ENCODE data around the gene KCNMB1. TPM values are rescaled to one million over a fixed set of nuclear protein-coding genes. Genes with fewer than 3 reads are reported as not detected.

KCNMB1 gene, protein sequence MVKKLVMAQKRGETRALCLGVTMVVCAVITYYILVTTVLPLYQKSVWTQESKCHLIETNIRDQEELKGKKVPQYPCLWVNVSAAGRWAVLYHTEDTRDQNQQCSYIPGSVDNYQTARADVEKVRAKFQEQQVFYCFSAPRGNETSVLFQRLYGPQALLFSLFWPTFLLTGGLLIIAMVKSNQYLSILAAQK
- 0.03 TPM in 1 of 2 replicates, not detected in the other for total RNA-seq

DNA sequence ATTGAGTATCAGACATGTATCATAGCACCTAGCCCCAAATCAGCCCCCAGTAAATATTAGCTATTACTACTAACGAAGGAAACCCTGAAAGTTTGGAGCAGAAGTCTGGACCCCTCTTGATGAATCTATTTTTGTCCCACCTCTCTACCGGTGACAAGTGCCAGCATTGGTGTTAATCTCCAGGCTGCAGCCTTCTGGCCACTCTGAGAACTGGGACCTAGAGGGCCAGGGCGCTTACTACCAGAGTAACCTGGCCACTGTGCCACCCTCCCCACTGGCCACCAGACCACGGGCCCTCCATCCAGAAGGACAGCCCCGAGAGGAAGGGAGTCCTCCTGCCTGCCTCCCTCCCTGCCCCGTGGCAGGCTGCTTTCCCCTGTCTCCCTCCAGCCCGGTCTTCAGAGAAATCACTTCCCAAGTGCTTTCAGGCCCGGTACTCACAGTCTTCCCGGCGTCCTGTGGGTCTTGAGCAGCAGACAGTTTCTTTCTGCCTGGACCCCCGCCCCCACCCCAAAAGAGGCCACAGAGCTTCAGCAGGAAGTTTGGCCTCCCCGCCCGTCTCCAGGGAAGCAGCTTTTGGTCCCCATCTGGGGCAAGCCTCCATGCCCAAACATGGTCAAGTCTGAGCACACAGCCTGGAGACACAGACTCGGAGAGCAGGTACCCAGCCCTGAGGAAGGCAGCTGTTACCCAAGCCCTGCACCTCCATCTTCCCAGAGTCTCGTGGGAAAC is at the start of gene KCNMB1:
Gene KCNMB1, minus strand, starts transcription at position 550 of the 732 bp plus-strand sequence. CDS start 3,920 bp downstream, outside the sequence.
- intact Hi-C loops (cut with micrococcal nuclease), result no loop called here
- peaks cover 11% of the 10 kb centered on the region for H3K4me1 Mint-ChIP-seq (ENCODE audit: low read depth)
- H3K36me3 Mint-ChIP-seq (ENCODE audit: low read depth), result no peaks in the 10 kb centered on the region

DNA sequence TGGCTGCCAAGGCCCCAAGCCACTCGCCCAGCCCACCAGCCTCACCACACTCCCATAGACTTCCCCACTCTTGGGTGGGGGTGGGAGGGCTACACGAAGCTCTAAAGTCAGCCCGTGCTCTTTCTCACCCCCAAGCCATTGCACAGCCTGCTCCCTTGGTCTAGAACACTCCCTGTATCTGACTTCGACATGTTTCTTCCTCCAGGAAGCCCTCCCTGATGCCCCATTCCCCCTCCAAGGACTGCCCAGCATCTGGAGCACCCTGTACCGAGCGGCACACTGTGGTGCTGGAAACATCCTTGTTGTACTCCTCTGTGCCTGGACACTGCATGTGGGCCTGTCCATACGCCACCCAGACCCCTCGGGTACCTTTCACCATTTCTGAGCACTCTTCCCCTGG is 49.4 kb upstream of the KCNMB1 start:
- no peak overlapping the region for H3K4me3 Mint-ChIP-seq
- peaks cover 3% of the 10 kb centered on the region for H3K27me3 Mint-ChIP-seq (ENCODE audit: insufficient read depth)
- H3K27ac Mint-ChIP-seq, result no peak overlapping the region
- H3K36me3 Mint-ChIP-seq (ENCODE audit: low read depth), result no peaks in the 10 kb centered on the region
- no peak for DNase-seq (ENCODE audit: low spot score)
- no peaks in the 10 kb centered on the region for H3K4me1 Mint-ChIP-seq (ENCODE audit: low read depth)
- intact Hi-C loops (cut with micrococcal nuclease), result no loop called here
- no peaks in the 10 kb centered on the region for H3K9me3 Mint-ChIP-seq

More for the DNA sequence above, at the start of gene KCNMB1:
- no peak for DNase-seq (ENCODE audit: low spot score)
- Mint-ChIP-seq H3K9me3 (no peaks in the 10 kb centered on the region), H3K27me3 (ENCODE audit: insufficient read depth) (peaks cover 19% of the 10 kb centered on the region), H3K27ac (no peak within 1 kb of the TSS), H3K4me3 (no peak within 1 kb of the TSS)

DNA sequence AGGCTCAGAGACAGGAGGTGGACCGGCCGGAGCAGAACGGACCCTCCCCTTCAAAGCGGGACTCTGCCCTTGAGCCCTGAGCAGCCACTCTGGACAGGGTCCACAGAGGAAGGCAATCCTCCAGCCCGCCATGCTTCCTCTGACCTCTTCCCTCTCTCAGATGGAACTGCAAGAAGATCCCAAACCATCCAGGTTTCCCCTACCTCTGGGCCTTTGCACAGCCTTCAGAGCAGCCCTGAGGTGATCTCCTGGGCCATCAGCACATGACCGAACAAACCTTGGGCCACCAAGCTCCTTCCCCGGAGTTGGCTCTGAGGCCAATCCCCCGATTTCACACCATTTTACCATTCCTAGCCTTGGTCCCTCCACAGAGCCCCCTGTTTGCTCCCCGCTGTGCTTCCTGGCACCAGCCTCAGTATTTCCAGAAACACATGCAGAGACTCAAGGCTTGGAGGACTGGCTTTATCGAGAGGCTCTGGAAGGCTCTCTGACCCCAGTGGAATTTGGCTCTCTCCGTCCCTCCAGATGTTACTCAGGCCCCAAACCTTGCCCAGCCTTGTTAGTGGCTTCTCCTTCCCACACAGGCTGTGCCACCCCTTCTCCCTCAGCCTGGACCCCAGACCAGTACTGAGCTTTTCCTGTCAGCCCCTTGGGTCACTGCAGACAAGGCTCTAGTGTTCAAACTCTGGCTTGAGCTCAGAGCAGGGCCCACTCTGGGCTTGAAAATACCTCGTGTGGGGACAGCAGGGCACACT is 48.6 kb upstream of the KCNMB1 start:
- DNase-seq (ENCODE audit: low spot score), result no peak
- Mint-ChIP-seq H3K27me3 (ENCODE audit: insufficient read depth) (peaks cover 3% of the 10 kb centered on the region), H3K4me3 (no peak overlapping the region), H3K36me3 (ENCODE audit: low read depth) (no peaks in the 10 kb centered on the region), H3K4me1 (ENCODE audit: low read depth) (no peaks in the 10 kb centered on the region), H3K9me3 (no peaks in the 10 kb centered on the region), H3K27ac (no peak overlapping the region)
- intact Hi-C loops (cut with micrococcal nuclease), result no loop called here

DNA sequence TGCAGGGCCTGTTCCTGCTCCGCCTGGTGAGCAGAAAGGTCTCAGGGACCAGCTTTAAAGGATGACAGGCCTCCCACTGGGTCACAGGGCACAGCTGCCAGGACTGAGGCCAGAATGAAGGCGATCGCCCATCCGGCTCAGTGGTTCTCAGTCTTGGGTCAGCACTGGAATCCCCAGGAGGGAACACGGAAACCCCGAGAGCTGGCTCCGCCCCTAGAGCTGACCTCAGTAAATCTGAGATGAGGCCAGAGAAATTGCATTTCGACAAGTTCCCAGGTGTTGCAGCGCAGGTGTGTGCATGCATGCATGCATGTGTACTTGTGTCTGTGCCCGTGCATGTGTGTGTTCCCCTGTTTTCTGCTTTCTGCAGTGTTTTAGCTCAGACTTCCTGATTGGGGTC is 47.2 kb upstream of the KCNMB1 start:
- H3K27me3 Mint-ChIP-seq (ENCODE audit: insufficient read depth), result peaks cover 6% of the 10 kb centered on the region
- H3K4me1 Mint-ChIP-seq (ENCODE audit: low read depth), result no peaks in the 10 kb centered on the region
- intact Hi-C loops (cut with micrococcal nuclease), result no loop called here
- no peak overlapping the region for H3K27ac Mint-ChIP-seq
- H3K9me3 Mint-ChIP-seq, result no peaks in the 10 kb centered on the region
- H3K4me3 Mint-ChIP-seq, result no peak overlapping the region
- no peak for DNase-seq (ENCODE audit: low spot score)
- H3K36me3 Mint-ChIP-seq (ENCODE audit: low read depth), result no peaks in the 10 kb centered on the region

DNA sequence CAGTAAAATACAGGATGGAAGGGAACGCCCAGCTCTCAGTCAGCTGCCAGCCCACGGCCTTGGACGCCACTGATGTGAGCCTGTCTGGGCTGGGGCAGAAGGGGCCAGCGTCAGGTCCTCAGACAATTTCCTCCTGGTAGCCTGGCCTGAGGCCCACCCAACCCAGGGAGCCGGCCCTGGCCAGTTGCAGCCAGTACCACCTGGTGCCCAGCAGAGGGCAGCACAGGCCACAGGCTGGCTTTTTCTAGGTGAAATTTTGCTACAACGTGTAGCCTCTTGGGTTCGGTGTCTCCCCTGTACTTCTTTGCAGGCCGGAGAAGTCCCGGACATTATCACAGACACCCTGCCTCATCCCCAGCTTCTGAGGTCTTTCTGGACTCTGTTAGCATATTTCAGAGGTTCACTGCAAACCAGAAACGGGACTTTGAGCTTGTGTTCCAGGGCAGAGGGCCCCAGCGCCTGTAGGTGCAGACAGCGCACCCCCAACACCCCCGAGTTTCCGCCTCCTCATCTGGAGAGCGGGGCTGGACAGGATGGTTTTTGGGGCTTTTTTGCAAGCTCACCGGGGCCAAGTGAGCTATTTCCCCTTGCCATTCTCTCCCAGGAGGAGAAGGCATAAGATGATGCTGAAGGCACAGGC is 45.9 kb upstream of the KCNMB1 start:
- peak; percentile 36 for DNase-seq (ENCODE audit: low spot score)
- H3K4me1 Mint-ChIP-seq (ENCODE audit: low read depth), result no peaks in the 10 kb centered on the region
- intact Hi-C loops (cut with micrococcal nuclease), result loop anchor here (1.0 kb wide), 2 partner anchors 188 to 198 kb away; no protein-coding TSS in a partner anchor
- no peak overlapping the region for H3K4me3 Mint-ChIP-seq
- no peak overlapping the region for H3K27ac Mint-ChIP-seq
- peaks cover 9% of the 10 kb centered on the region for H3K27me3 Mint-ChIP-seq (ENCODE audit: insufficient read depth)
- H3K9me3 Mint-ChIP-seq, result no peaks in the 10 kb centered on the region
- no peaks in the 10 kb centered on the region for H3K36me3 Mint-ChIP-seq (ENCODE audit: low read depth)

DNA sequence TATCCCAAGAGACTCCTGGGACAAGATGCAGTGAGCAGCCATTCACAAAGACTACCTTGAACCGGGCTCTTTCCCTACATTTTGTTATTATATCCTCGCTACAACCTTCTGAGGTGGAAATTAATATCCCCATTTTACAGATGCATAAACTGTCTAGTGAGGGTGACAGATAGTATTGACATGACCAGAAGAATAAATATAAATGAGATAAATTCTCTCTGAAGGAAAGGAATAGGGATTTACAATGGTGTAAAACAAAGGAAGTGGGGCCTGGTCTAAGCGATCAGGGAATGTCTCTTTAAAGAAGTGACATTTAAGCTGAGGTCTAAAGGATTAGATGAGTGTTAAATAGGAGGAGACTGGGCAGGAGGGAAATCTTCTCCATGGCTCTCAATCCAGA is 43.5 kb upstream of the KCNMB1 start:
- no peak overlapping the region for H3K27ac Mint-ChIP-seq
- no peaks in the 10 kb centered on the region for H3K4me1 Mint-ChIP-seq (ENCODE audit: low read depth)
- DNase-seq (ENCODE audit: low spot score), result no peak
- intact Hi-C loops (cut with micrococcal nuclease), result no loop called here
- H3K4me3 Mint-ChIP-seq, result no peak overlapping the region
- H3K9me3 Mint-ChIP-seq, result no peaks in the 10 kb centered on the region
- peaks cover 9% of the 10 kb centered on the region for H3K27me3 Mint-ChIP-seq (ENCODE audit: insufficient read depth)
- H3K36me3 Mint-ChIP-seq (ENCODE audit: low read depth), result no peaks in the 10 kb centered on the region

DNA sequence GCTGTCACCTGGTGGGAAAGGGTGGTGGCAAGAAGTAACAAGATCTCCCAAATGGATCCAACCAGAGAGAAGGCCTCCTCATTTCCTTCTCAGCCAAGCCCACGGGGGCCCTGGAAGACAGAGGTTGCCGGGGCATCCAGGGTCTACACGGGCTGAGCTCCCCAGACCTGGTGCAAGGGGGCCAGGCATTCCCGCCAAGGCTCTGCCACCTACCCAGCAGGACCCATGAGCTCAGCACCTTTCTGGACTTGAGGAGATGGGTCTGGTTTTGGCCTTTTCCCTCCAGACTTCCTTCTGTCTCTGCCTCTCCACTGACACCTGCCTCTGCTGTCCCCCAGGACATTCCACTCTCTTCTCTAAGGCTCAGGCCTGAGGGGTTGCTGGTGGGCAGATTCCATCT is 42.4 kb upstream of the KCNMB1 start:
- H3K4me3 Mint-ChIP-seq, result no peak overlapping the region
- DNase-seq (ENCODE audit: low spot score), result no peak
- intact Hi-C loops (cut with micrococcal nuclease), result no loop called here
- no peaks in the 10 kb centered on the region for H3K4me1 Mint-ChIP-seq (ENCODE audit: low read depth)
- no peaks in the 10 kb centered on the region for H3K9me3 Mint-ChIP-seq
- H3K27ac Mint-ChIP-seq, result no peak overlapping the region
- no peaks in the 10 kb centered on the region for H3K36me3 Mint-ChIP-seq (ENCODE audit: low read depth)
- peaks cover 9% of the 10 kb centered on the region for H3K27me3 Mint-ChIP-seq (ENCODE audit: insufficient read depth)

DNA sequence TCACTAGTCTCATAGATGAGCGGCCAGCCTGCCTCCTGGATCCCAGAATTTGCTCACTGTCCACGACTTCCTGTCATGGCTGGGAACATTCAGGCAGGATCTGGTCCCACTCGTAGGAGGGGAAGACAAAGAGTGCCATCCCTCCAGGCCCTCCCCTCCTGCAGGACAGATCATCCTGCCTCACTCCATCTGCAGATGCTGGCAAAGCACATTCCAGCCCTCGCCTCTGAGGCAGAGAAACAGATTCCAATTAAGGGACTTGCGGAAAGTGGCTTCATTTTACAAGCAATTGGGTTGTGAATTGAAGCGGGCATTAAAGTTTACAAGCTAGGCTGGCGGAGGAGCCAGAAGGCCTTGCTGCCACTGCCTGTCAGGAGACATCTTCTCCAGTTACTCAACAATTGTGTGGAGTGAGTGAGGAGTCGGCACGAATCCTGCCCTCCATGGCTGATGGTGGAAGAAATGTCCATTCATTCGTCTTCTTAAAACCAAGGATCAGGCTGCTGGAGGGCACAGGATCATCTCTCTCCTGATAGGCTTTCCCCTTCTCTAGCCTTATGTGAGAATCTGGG is 41.8 kb upstream of the KCNMB1 start:
- peaks cover 9% of the 10 kb centered on the region for H3K27me3 Mint-ChIP-seq (ENCODE audit: insufficient read depth)
- H3K36me3 Mint-ChIP-seq (ENCODE audit: low read depth), result no peaks in the 10 kb centered on the region
- H3K4me3 Mint-ChIP-seq, result no peak overlapping the region
- H3K4me1 Mint-ChIP-seq (ENCODE audit: low read depth), result no peaks in the 10 kb centered on the region
- H3K9me3 Mint-ChIP-seq, result no peaks in the 10 kb centered on the region
- intact Hi-C loops (cut with micrococcal nuclease), result no loop called here
- no peak for DNase-seq (ENCODE audit: low spot score)
- no peak overlapping the region for H3K27ac Mint-ChIP-seq

DNA sequence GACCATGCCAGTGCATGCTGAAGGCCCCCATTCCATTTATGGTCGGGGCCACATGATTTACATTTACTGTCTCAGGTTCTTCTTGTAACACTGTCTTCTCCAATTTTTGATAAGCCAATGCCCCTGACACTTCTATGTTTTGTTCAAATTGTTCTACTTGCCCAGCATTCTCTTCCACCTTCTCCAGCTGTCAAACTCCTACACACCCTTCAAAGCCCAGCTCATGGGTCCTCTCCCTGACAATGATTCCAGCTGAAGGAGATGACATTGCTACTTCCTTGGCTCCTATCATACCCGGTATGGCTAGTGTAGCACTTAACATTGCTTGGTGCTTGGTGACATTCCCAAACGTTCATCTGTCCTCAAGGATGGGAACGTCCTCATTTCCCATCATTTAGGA is 41.1 kb upstream of the KCNMB1 start:
- H3K27me3 Mint-ChIP-seq (ENCODE audit: insufficient read depth), result peaks cover 9% of the 10 kb centered on the region
- DNase-seq (ENCODE audit: low spot score), result no peak
- no peaks in the 10 kb centered on the region for H3K4me1 Mint-ChIP-seq (ENCODE audit: low read depth)
- no peak overlapping the region for H3K4me3 Mint-ChIP-seq
- H3K27ac Mint-ChIP-seq, result no peak overlapping the region
- no peaks in the 10 kb centered on the region for H3K36me3 Mint-ChIP-seq (ENCODE audit: low read depth)
- intact Hi-C loops (cut with micrococcal nuclease), result no loop called here
- no peaks in the 10 kb centered on the region for H3K9me3 Mint-ChIP-seq

DNA sequence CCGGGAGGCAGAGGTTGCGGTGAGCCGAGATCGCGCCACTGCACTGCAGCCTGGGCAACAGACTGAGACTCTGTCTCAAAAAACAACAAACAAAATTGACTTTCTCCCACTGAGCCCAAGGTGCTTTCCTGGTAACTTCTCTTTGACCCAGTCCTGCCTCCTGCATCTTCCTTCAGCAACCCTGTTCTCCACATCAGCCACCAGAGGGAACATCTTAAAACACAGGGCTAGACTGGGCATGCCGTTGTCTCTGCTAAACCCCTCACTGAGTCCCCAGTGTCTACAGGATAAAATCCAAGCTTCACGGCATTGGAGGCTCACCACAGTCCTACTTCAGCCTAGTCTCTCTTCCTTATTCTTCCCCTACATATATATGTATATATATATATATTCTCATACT is 39.8 kb upstream of the KCNMB1 start:
- no peaks in the 10 kb centered on the region for H3K36me3 Mint-ChIP-seq (ENCODE audit: low read depth)
- intact Hi-C loops (cut with micrococcal nuclease), result no loop called here
- peaks cover 9% of the 10 kb centered on the region for H3K27me3 Mint-ChIP-seq (ENCODE audit: insufficient read depth)
- H3K9me3 Mint-ChIP-seq, result no peaks in the 10 kb centered on the region
- no peaks in the 10 kb centered on the region for H3K4me1 Mint-ChIP-seq (ENCODE audit: low read depth)
- DNase-seq (ENCODE audit: low spot score), result no peak
- no peak overlapping the region for H3K4me3 Mint-ChIP-seq
- H3K27ac Mint-ChIP-seq, result no peak overlapping the region

DNA sequence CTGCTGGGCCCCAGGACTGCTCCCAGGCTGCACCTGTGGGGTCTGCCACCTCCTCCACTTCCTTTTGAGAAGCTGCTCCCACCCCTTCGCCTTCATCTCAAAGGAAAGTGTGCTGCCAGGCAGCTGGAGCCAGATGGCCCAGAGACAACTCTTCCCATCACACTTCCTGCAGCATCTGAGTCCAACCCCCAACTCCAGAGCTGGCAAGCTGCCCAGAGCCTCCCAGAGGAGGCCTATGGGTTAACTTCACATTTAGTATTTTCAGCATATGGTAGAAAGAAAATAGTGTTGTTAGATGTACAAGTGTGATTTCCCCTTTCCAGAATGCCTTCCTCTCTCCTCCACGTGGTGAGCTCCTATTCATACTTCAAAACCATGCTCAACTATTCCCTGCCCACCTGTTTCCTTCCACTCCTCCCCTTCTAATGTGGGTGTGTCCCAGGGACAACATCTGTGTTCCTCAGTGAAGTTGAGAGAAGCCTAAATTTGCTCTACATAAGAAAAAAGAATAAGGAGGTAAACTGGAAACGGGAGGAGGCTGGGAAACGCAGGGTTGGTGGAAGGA is 38.6 kb upstream of the KCNMB1 start:
- H3K4me3 Mint-ChIP-seq, result no peak overlapping the region
- no peaks in the 10 kb centered on the region for H3K36me3 Mint-ChIP-seq (ENCODE audit: low read depth)
- peaks cover 16% of the 10 kb centered on the region for H3K27me3 Mint-ChIP-seq (ENCODE audit: insufficient read depth)
- no peak for DNase-seq (ENCODE audit: low spot score)
- intact Hi-C loops (cut with micrococcal nuclease), result no loop called here
- H3K9me3 Mint-ChIP-seq, result no peaks in the 10 kb centered on the region
- no peak overlapping the region for H3K27ac Mint-ChIP-seq
- no peaks in the 10 kb centered on the region for H3K4me1 Mint-ChIP-seq (ENCODE audit: low read depth)

DNA sequence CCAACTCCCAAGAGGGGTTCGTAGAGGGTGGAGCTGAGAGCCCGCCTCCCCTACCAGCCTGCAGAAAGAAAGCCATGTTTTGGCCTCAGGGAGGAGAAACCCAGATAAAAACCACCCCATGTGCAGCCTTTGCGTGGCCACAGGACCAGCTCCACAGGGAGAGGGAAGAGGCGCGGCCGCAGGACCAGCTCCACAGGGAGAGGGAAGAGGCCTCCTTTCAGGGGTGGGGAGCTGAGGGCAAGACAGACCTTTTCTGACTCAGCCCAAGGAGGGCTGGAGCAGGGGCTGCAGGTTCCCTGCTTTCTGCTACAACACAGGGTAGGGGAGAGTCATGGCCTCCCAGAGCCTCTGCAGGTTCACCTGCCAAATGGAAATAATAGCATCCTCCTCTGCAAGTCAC is 37.6 kb upstream of the KCNMB1 start:
- no peaks in the 10 kb centered on the region for H3K36me3 Mint-ChIP-seq (ENCODE audit: low read depth)
- no peaks in the 10 kb centered on the region for H3K9me3 Mint-ChIP-seq
- H3K4me1 Mint-ChIP-seq (ENCODE audit: low read depth), result no peaks in the 10 kb centered on the region
- no peak for DNase-seq (ENCODE audit: low spot score)
- no peak overlapping the region for H3K4me3 Mint-ChIP-seq
- H3K27me3 Mint-ChIP-seq (ENCODE audit: insufficient read depth), result peaks cover 19% of the 10 kb centered on the region
- intact Hi-C loops (cut with micrococcal nuclease), result no loop called here
- H3K27ac Mint-ChIP-seq, result no peak overlapping the region

All from activated T-helper 1 cell treated with anti-CD3 and anti-CD28 coated beads, Interleukin-12 subunit alpha, Interleukin-12 subunit beta, Interleukin-2, Interleukin-4 antibody, amounts not matched to agents 30 ng/mL and 10 ng/mL and 1 ng/mL, durations not matched to agents 14 hours and 24 hours and 36 hours (primary cell).